Breast epithelium (tissue), 3 donors: ENCODE data around the gene GABRA4.

Source experiments
- CTCF ChIP-seq, 3 donors: fragments of 450-650 bp; IDR thresholded peaks; one replicate each; pipeline ENCODE4 v1.5.1; 2016 to 2017; ENCODE audit warnings: antibody characterized with exemption in 3 of 3, mild to moderate bottlenecking in 3 of 3, moderate library complexity in 3 of 3
- POLR2A ChIP-seq: fragments of 450-650 bp; IDR thresholded peaks from one replicate; pipeline ENCODE4 v1.6.1; 2016; ENCODE audit warnings: antibody characterized with exemption, mild to moderate bottlenecking, moderate library complexity
- POLR2AphosphoS5 ChIP-seq, 3 donors: sonication (generic); formaldehyde crosslinking; IDR thresholded peaks; one replicate each; pipeline ENCODE4 v1.6.1; 2017; ENCODE audit warnings: antibody characterized with exemption in 3 of 3

- TF ChIP-seq CTCF (IDR thresholded peaks at IDR 0.05) (no peak), POLR2AphosphoS5 (IDR thresholded peaks at IDR 0.05) (no peak), POLR2A (no peak)
These were observed 9.2 kb upstream of the GABRA4 start for GRCh38 chr4:47002580-47002979.
